HPDE6-E6E7 (cell line): ENCODE measurements around the gene AHCY.
"Not testable (repeated sequence)": the region's sequence is repeated elsewhere in the genome, so short reads cannot be mapped to it uniquely, and the experiment has no call there.

Source experiments
- DNase-seq: peaks from one replicate; pipeline ENCODE4 v3.0.0; 2011; ENCODE audit warnings: missing footprints; ENCODE audit errors: extremely low spot score

AHCY gene

GRCh38 chr20:34254979-34255378, 48.2 kb downstream of the AHCY start:
- no peak for DNase-seq

- DNase-seq, result not testable (repeated sequence)
These were observed 50.6 kb downstream of the AHCY start for GRCh38 chr20:34252431-34253086.

GRCh38 chr20:34251619-34252018, 51.5 kb downstream of the AHCY start:
- DNase-seq, result no peak

GRCh38 chr20:34250005-34250404, 53.1 kb downstream of the AHCY start:
- DNase-seq, result no peak

GRCh38 chr20:34249291-34249690, 53.9 kb downstream of the AHCY start:
- DNase-seq, result no peak

GRCh38 chr20:34246126-34246626, 57.0 kb downstream of the AHCY start:
- no peak for DNase-seq

GRCh38 chr20:34243377-34243776, 59.8 kb downstream of the AHCY start:
- no peak for DNase-seq

GRCh38 chr20:34242879-34243278, 60.3 kb downstream of the AHCY start:
- no peak for DNase-seq

GRCh38 chr20:34242015-34242414, 61.1 kb downstream of the AHCY start:
- DNase-seq, result not testable (repeated sequence)

- DNase-seq, result no peak
These were observed 62.2 kb downstream of the AHCY start, which contains the start of gene ASIP for GRCh38 chr20:34240693-34241615. Gene ASIP (plus strand): TSS chr20:34241423. CDS start chr20:34260375, 18,952 bp downstream.

- DNase-seq, result no peak
These were observed 63.0 kb downstream of the AHCY start for GRCh38 chr20:34240121-34240520.

- no peak for DNase-seq
These were observed 65.2 kb downstream of the AHCY start for GRCh38 chr20:34237942-34238341.

GRCh38 chr20:34235875-34236274, 67.3 kb downstream of the AHCY start:
- DNase-seq, result no peak

GRCh38 chr20:34233687-34234086, 69.5 kb downstream of the AHCY start:
- no peak for DNase-seq

GRCh38 chr20:34232494-34233087, 70.6 kb downstream of the AHCY start:
- no peak for DNase-seq

GRCh38 chr20:34231634-34232033, 71.5 kb downstream of the AHCY start:
- DNase-seq, result no peak
